B cell (primary cell): ENCODE data around the gene ITGB1.

Experiments used
- CTCF ChIP-seq: fragments of 200-600 bp; IDR thresholded peaks from one replicate; pipeline ENCODE4 v1.8.0; 2022; ENCODE audit warnings: antibody characterized with exemption, mild to moderate bottlenecking
- EZH2 ChIP-seq: IDR thresholded peaks from 2 replicates; pipeline ENCODE4 v1.6.1; 2012; ENCODE audit warnings: borderline replicate concordance, low read depth, mild to moderate bottlenecking, moderate library complexity, low read length; ENCODE audit not compliant: insufficient read depth, poor library complexity, severe bottlenecking

GRCh38 chr10:32877915-32878314 lies 80.1 kb downstream of the ITGB1 start:
- TF ChIP-seq CTCF (no peak), EZH2 (no peak)
